SH-SY5Y (cell line): Measurements from ENCODE around the gene GFY.

Experiments
- GATA2 ChIP-seq: IDR thresholded peaks from 2 replicates; pipeline ENCODE4 v1.6.1; 2011; ENCODE audit warnings: mild to moderate bottlenecking, low read depth, low read length
- GATA3 ChIP-seq: IDR thresholded peaks from 2 replicates; pipeline ENCODE4 v1.6.1; 2011; ENCODE audit warnings: low read depth, mild to moderate bottlenecking, low read length, moderate library complexity

Gene GFY

GRCh38 chr19:49425178-49425577 is at the start of gene GFY:
TSS of gene GFY (plus strand) at chr19:49425388. CDS start at chr19:49426431, 1,043 bp downstream.
- TF ChIP-seq GATA2 (no peak), GATA3 (no peak)

- TF ChIP-seq GATA3 = no peak
- no peak for TF ChIP-seq GATA2
These were observed 46.7 kb upstream of the GFY start for GRCh38 chr19:49378512-49378911.

GRCh38 chr19:49380391-49380790 is 44.8 kb upstream of the GFY start:
- no peak for TF ChIP-seq GATA3
- no peak for TF ChIP-seq GATA2

- TF ChIP-seq GATA2 (no peak), GATA3 (no peak)
These were observed 42.5 kb upstream of the GFY start for GRCh38 chr19:49382639-49383038.

GRCh38 chr19:49383599-49383998 is 41.6 kb upstream of the GFY start:
- TF ChIP-seq GATA3 = no peak
- no peak for TF ChIP-seq GATA2

- TF ChIP-seq GATA3 = no peak
- no peak for TF ChIP-seq GATA2
These were observed 37.2 kb upstream of the GFY start, which contains the start of gene KASH5 for GRCh38 chr19:49387936-49388372. TSS of gene KASH5 (plus strand) at chr19:49388249. CDS start at chr19:49390884, 2,635 bp downstream.

- TF ChIP-seq GATA2 (no peak), GATA3 (no peak)
These were observed 35.8 kb upstream of the GFY start for GRCh38 chr19:49389406-49389805.

- no peak for TF ChIP-seq GATA3
- TF ChIP-seq GATA2 = no peak
These were observed 34.9 kb upstream of the GFY start for GRCh38 chr19:49390131-49390928.

GRCh38 chr19:49390929-49391359 is 34.2 kb upstream of the GFY start:
- no peak for TF ChIP-seq GATA3
- no peak for TF ChIP-seq GATA2

- no peak for TF ChIP-seq GATA3
- TF ChIP-seq GATA2 = no peak
These were observed 33.4 kb upstream of the GFY start for GRCh38 chr19:49391581-49392399.

GRCh38 chr19:49393881-49394280 is 31.3 kb upstream of the GFY start:
- TF ChIP-seq GATA2 = no peak
- TF ChIP-seq GATA3 = no peak

- TF ChIP-seq GATA3 = no peak
- TF ChIP-seq GATA2 = no peak
These were observed 29.4 kb upstream of the GFY start for GRCh38 chr19:49395581-49396407.

GRCh38 chr19:49396738-49397505 is 28.3 kb upstream of the GFY start:
- no peak for TF ChIP-seq GATA2
- no peak for TF ChIP-seq GATA3

GRCh38 chr19:49398001-49398615 is 27.1 kb upstream of the GFY start:
- TF ChIP-seq GATA2 (no peak), GATA3 (no peak)

GRCh38 chr19:49398931-49399330 is 26.3 kb upstream of the GFY start:
- no peak for TF ChIP-seq GATA3
- TF ChIP-seq GATA2 = no peak
